SK-N-SH (cell line): Measurements from ENCODE around the gene AIF1L. TPM values are rescaled to one million over a fixed set of nuclear protein-coding genes. Genes with fewer than 3 reads are reported as not detected.

Experiments
- CTCF ChIA-PET: fragments of 300-600, 350-600 bp; formaldehyde crosslinking; extraction: SDS; loops from one replicate; lab custom pipeline; 2021; lab: Yijun Ruan, JAX
- POLR2A ChIA-PET: fragments of 350-600 bp; sonication (Branson Sonifier 250); formaldehyde crosslinking; extraction: SDS; loops from one replicate; lab custom pipeline; 2020; ENCODE audit warnings: antibody characterized with exemption, inconsistent platforms; lab: Yijun Ruan, JAX
- DNase-seq: peaks from one replicate; pipeline ENCODE4 v3.0.0; 2012
- H2AFZ ChIP-seq: fragments of 200-600 bp; sonication (generic); 2 replicates; pipeline ENCODE4 v1.8.1; 2016; ENCODE audit warnings: antibody characterized with exemption, mild to moderate bottlenecking, low read depth
- H3F3A ChIP-seq: fragments of 200-600 bp; sonication (generic); replicated peaks from 2 replicates; pipeline ENCODE3; 2016; ENCODE audit warnings: antibody characterized with exemption, mild to moderate bottlenecking; ENCODE audit not compliant: insufficient read depth
- H3K27ac ChIP-seq, 2 experiments: fragments of 200-500 bp in 1 of 2; fragments of 200-600 bp in 1 of 2; sonication (Bioruptor generic) in 1 of 2; sonication (generic), shearing (Covaris generic) in 1 of 2; 2 replicates each; pipeline versions ENCODE4 v1.5.1 to v1.6.1; 2014 to 2016; ENCODE audit warnings: low read depth in 2 of 2, inconsistent platforms in 1 of 2, low read length in 1 of 2, mild to moderate bottlenecking in 1 of 2, mixed read lengths in 1 of 2
- H3K27me3 ChIP-seq: fragments of 200-600 bp; sonication (generic), shearing (Covaris generic); 2 replicates; pipeline ENCODE4 v1.6.1; 2016; ENCODE audit warnings: mixed run types; ENCODE audit not compliant: insufficient read depth
- H3K36me3 ChIP-seq, 2 experiments: fragments of 200-500 bp in 1 of 2; fragments of 200-600 bp in 1 of 2; sonication (Bioruptor generic) in 1 of 2; sonication (generic) in 1 of 2; replicated peaks in 1 of 2; 2 replicates each; pipeline versions ENCODE3 to v1.5.1; 2014 to 2016; ENCODE audit warnings: low read length in 1 of 2, mild to moderate bottlenecking in 1 of 2; ENCODE audit not compliant: insufficient read depth in 2 of 2, control insufficient read depth in 1 of 2
- H3K4me1 ChIP-seq, 2 experiments: fragments of 200-500 bp in 1 of 2; fragments of 200-600 bp in 1 of 2; sonication (Bioruptor generic) in 1 of 2; sonication (generic), shearing (Covaris generic) in 1 of 2; 2 replicates each; pipeline versions ENCODE4 v1.5.1 to v1.6.1; 2014 to 2016; ENCODE audit warnings: low read depth in 1 of 2, low read length in 1 of 2, mixed run types in 1 of 2; ENCODE audit not compliant: insufficient read depth in 2 of 2, control insufficient read depth in 1 of 2
- H3K4me2 ChIP-seq: fragments of 200-600 bp; sonication (generic), shearing (Covaris generic); 2 replicates; pipeline ENCODE4 v1.6.1; 2017; ENCODE audit warnings: mixed run types
- H3K4me3 ChIP-seq, 2 experiments: fragments of 200-500 bp in 1 of 2; fragments of 200-600 bp in 1 of 2; sonication (Bioruptor generic) in 1 of 2; sonication (generic), shearing (Covaris generic) in 1 of 2; 2 replicates each; pipeline versions ENCODE4 v1.5.1 to v1.8.1; 2014 to 2016; ENCODE audit warnings: low read depth in 2 of 2, inconsistent platforms in 1 of 2, low read length in 1 of 2, mild to moderate bottlenecking in 1 of 2, mixed read lengths in 1 of 2, moderate library complexity in 1 of 2
- H3K79me2 ChIP-seq: fragments of 200-600 bp; sonication (generic); 2 replicates; pipeline ENCODE4 v1.8.1; 2017; ENCODE audit warnings: mild to moderate bottlenecking; ENCODE audit not compliant: insufficient read depth
- H3K9ac ChIP-seq: fragments of 200-600 bp; sonication (generic); 2 replicates; pipeline ENCODE4 v1.6.1; 2017; ENCODE audit warnings: mixed run types
- H3K9me2 ChIP-seq: fragments of 200-600 bp; sonication (generic); 2 replicates; pipeline ENCODE4 v1.6.1; 2017; ENCODE audit warnings: mixed run types
- H3K9me3 ChIP-seq: fragments of 200-600 bp; sonication (generic); 2 replicates; pipeline ENCODE4 v1.6.1; 2017; ENCODE audit warnings: mixed run types, mild to moderate bottlenecking, moderate library complexity
- H4K20me1 ChIP-seq: fragments of 200-600 bp; sonication (generic); 2 replicates; pipeline ENCODE4 v1.6.1; 2017; ENCODE audit warnings: mild to moderate bottlenecking, mixed run types; ENCODE audit not compliant: insufficient read depth
- FOXJ3 ChIP-seq: sonication (generic); formaldehyde crosslinking; IDR thresholded peaks from 2 replicates; pipeline ENCODE4 v1.5.1; 2020; ENCODE audit warnings: mild to moderate bottlenecking, missing genetic modification reagents
- FOXM1 ChIP-seq: IDR thresholded peaks from 2 replicates; pipeline ENCODE4 v1.4.0; 2012; ENCODE audit warnings: low read depth, mild to moderate bottlenecking
- GABPA ChIP-seq: IDR thresholded peaks from 2 replicates; pipeline ENCODE4 v1.4.0; 2012; ENCODE audit warnings: low read depth, mild to moderate bottlenecking
- JUND ChIP-seq: IDR thresholded peaks from 2 replicates; pipeline ENCODE4 v1.4.0; 2012
- NFIC ChIP-seq: IDR thresholded peaks from 2 replicates; pipeline ENCODE4 v1.4.0; 2012; ENCODE audit warnings: borderline replicate concordance
- NRF1 ChIP-seq: IDR thresholded peaks from 2 replicates; pipeline ENCODE4 v1.6.1; 2012; ENCODE audit warnings: low read depth, mild to moderate bottlenecking, low read length
- TCF12 ChIP-seq: IDR thresholded peaks from 2 replicates; pipeline ENCODE4 v1.4.0; 2012
- TEAD4 ChIP-seq: IDR thresholded peaks from 2 replicates; pipeline ENCODE4 v1.4.0; 2012; ENCODE audit warnings: mild to moderate bottlenecking, borderline replicate concordance; ENCODE audit not compliant: insufficient read depth
- YY1 ChIP-seq: IDR thresholded peaks from 2 replicates; pipeline ENCODE4 v1.4.0; 2012; ENCODE audit warnings: low read depth, mild to moderate bottlenecking
- WGBS: methylation state at CpG from one replicate; pipeline ENCODE4 v1.1.6; 2017; ENCODE audit warnings: low lambda C conversion rate; 5-methylcytosine and 5-hydroxymethylcytosine counted together
- polyA plus RNA-seq, 3 experiments: library from polyadenylated mRNA; depleted of rRNA; stranded (reverse); fragments of >200 nt; gene quantifications; 2 replicates each; pipeline ENCODE4 v1.2.3, GENCODE V29; 2012
- TF ChIP-seq, protein P1 (sequence below): fragments of 150-350 bp; IDR thresholded peaks from 2 replicates; pipeline ENCODE4 v1.6.1; 2016; ENCODE audit warnings: mild to moderate bottlenecking, low read depth, low read length
- TF ChIP-seq, protein P2 (sequence below): fragments of 150-350 bp; IDR thresholded peaks from 2 replicates; pipeline ENCODE4 v1.6.1; 2017; ENCODE audit warnings: antibody characterized with exemption, low read length, low read depth, borderline replicate concordance
- TF ChIP-seq, protein P3 (sequence below): IDR thresholded peaks from 2 replicates; pipeline ENCODE4 v1.4.0; 2012; ENCODE audit warnings: low read depth
- TF ChIP-seq, protein P4 (sequence below): fragments of 200-600 bp; sonication (generic); IDR thresholded peaks from 2 replicates; pipeline ENCODE4 v1.6.1; 2017; ENCODE audit warnings: antibody characterized with exemption, mild to moderate bottlenecking, moderate library complexity

Gene AIF1L
- polyA plus RNA-seq, 1 of the 3 experiments (the other 2 are of a cell fraction), result 0.26 TPM

DNA sequence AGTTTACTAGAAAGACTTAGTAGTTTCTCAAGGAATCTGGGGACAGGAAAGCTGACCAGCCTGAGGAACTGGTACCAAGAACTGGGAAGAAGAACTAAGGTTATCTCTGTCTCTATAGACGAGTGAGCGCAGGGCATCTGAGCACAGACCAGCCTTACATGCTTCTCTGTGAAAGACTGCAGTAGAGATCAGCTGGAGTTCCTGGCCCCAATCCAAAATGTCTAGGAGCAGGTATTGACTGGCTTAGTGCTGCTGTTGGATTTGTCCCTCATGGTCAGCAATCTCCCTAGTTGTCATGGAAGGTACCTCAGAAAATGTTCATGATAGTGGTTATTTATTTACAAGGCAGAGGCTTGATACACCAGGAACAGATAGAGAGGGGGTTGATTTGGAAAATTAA, 42.3 kb downstream of the AIF1L start:
- Histone ChIP-seq H3K9ac (no peak overlapping the region), H3K79me2 (no peaks in the 10 kb centered on the region), H2AFZ (no peak overlapping the region), H3K9me2 (no peaks in the 10 kb centered on the region), H3K9me3 (no peaks in the 10 kb centered on the region), H3K4me2 (no peak overlapping the region), H3K4me1 (no peaks in the 10 kb centered on the region), H3F3A (no peaks in the 10 kb centered on the region), H3K36me3 (peaks cover 76 to 84% of the 10 kb centered on the region in 2 experiments), H4K20me1 (no peaks in the 10 kb centered on the region), H3K27ac (no peak overlapping the region), H3K27me3 (no peaks in the 10 kb centered on the region), H3K4me3 (no peak overlapping the region)
- no peak for DNase-seq
- WGBS, result 96% methylated on average over 2 of the region's 2 CpGs
- ChIA-PET CTCF (interaction anchor here (2.1 to 2.4 kb wide), 2 partner anchors 81 to 198 kb away, joined by 6 to 7 read pairs; no protein-coding TSS in a partner anchor), POLR2A (no interaction called here)
- no peak for TF ChIP-seq NFIC
- TF ChIP-seq, protein P1, sequence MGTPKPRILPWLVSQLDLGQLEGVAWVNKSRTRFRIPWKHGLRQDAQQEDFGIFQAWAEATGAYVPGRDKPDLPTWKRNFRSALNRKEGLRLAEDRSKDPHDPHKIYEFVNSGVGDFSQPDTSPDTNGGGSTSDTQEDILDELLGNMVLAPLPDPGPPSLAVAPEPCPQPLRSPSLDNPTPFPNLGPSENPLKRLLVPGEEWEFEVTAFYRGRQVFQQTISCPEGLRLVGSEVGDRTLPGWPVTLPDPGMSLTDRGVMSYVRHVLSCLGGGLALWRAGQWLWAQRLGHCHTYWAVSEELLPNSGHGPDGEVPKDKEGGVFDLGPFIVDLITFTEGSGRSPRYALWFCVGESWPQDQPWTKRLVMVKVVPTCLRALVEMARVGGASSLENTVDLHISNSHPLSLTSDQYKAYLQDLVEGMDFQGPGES, result no peak
- no peak for TF ChIP-seq GABPA
- no peak for TF ChIP-seq TEAD4
- no peak for TF ChIP-seq JUND
- TF ChIP-seq, protein P2, sequence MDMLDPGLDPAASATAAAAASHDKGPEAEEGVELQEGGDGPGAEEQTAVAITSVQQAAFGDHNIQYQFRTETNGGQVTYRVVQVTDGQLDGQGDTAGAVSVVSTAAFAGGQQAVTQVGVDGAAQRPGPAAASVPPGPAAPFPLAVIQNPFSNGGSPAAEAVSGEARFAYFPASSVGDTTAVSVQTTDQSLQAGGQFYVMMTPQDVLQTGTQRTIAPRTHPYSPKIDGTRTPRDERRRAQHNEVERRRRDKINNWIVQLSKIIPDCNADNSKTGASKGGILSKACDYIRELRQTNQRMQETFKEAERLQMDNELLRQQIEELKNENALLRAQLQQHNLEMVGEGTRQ, result no peak
- TF ChIP-seq YY1, result no peak
- TF ChIP-seq, protein P3, sequence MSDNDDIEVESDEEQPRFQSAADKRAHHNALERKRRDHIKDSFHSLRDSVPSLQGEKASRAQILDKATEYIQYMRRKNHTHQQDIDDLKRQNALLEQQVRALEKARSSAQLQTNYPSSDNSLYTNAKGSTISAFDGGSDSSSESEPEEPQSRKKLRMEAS, result no peak
- TF ChIP-seq NRF1, result no peak
- no peak for TF ChIP-seq TCF12
- TF ChIP-seq FOXM1, result no peak

DNA sequence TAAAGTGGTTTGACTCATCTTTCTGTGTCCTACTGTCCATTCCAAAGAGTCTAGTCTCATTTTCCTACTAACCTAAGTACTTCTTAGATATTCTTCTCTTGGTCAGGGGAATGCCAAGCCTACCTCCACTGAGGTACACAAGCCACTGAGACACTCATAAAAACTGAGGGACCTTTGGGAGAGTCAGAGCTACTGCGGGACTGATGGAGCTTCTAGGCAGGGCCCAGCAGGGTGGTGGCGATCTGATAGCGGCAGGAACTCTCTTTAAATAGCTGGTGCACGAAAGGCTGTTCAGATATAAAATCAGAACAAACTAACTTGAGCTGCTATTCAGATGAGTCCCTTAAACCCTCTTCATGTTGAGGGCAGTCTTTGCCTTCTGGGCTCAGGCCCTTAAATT, 43.8 kb downstream of the AIF1L start:
- Histone ChIP-seq H3K4me1 (no peaks in the 10 kb centered on the region), H3K27me3 (no peaks in the 10 kb centered on the region), H3K9me3 (no peaks in the 10 kb centered on the region), H3K9me2 (no peaks in the 10 kb centered on the region), H3F3A (no peaks in the 10 kb centered on the region), H3K4me3 (no peak overlapping the region), H3K36me3 (peaks cover 73 to 84% of the 10 kb centered on the region in 2 experiments), H3K4me2 (no peak overlapping the region), H3K27ac (no peak overlapping the region), H4K20me1 (no peaks in the 10 kb centered on the region), H3K79me2 (no peaks in the 10 kb centered on the region), H3K9ac (no peak overlapping the region), H2AFZ (no peak overlapping the region)
- TF ChIP-seq GABPA, result no peak
- TF ChIP-seq, protein P4, sequence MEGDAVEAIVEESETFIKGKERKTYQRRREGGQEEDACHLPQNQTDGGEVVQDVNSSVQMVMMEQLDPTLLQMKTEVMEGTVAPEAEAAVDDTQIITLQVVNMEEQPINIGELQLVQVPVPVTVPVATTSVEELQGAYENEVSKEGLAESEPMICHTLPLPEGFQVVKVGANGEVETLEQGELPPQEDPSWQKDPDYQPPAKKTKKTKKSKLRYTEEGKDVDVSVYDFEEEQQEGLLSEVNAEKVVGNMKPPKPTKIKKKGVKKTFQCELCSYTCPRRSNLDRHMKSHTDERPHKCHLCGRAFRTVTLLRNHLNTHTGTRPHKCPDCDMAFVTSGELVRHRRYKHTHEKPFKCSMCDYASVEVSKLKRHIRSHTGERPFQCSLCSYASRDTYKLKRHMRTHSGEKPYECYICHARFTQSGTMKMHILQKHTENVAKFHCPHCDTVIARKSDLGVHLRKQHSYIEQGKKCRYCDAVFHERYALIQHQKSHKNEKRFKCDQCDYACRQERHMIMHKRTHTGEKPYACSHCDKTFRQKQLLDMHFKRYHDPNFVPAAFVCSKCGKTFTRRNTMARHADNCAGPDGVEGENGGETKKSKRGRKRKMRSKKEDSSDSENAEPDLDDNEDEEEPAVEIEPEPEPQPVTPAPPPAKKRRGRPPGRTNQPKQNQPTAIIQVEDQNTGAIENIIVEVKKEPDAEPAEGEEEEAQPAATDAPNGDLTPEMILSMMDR, result no peak
- TF ChIP-seq FOXJ3 (CRISPR knock-in tag), result no peak
- no peak for DNase-seq
- POLR2A ChIA-PET, result no interaction called here
- CTCF ChIA-PET, result interaction anchor here (1.1 to 2.1 kb wide), 2 partner anchors 93 to 196 kb away, joined by 3 to 6 read pairs; no protein-coding TSS in a partner anchor
- 100% methylated on average over 4 of the region's 4 CpGs for WGBS
